Subcutaneous adipose tissue (tissue), 4 donors: Measurements from ENCODE around the gene GRB2. TPM values are rescaled to one million over a fixed set of nuclear protein-coding genes. Genes with fewer than 3 reads are reported as not detected.

Experiments used
- CTCF ChIP-seq: fragments of 450-650 bp; IDR thresholded peaks from one replicate; pipeline ENCODE4 v1.5.1; 2016; ENCODE audit warnings: low read depth, mild to moderate bottlenecking, control low read depth, antibody characterized with exemption, moderate library complexity
- total RNA-seq, 4 donors: library from RNA; depleted of rRNA; stranded (reverse); fragments of >200 nt; gene quantifications; one replicate each; pipeline ENCODE4 v1.1.0, GENCODE V29; 2016

GRB2 gene
- 100 to 1,000 TPM in 2 of 4 donors, 10 to 100 TPM in 2; 69.3 to 133 (median 114) TPM for total RNA-seq

GRCh38 chr17:75405365-75406221 is at the start of gene GRB2:
Gene GRB2, minus strand, starts transcription at chr17:75405678. Its CDS starts 12,050 bp downstream, at chr17:75393628.
- no peak for TF ChIP-seq CTCF

GRCh38 chr17:75454193-75454592 is 48.7 kb upstream of the GRB2 start:
- no peak for TF ChIP-seq CTCF

- no peak for TF ChIP-seq CTCF
Measured at GRCh38 chr17:75450270-75450669, 44.8 kb upstream of the GRB2 start.

GRCh38 chr17:75447951-75448856 is 42.7 kb upstream of the GRB2 start:
- TF ChIP-seq CTCF = no peak

GRCh38 chr17:75445296-75445695 is 39.8 kb upstream of the GRB2 start:
- TF ChIP-seq CTCF = no peak

GRCh38 chr17:75442168-75443103 is 37.0 kb upstream of the GRB2 start:
- no peak for TF ChIP-seq CTCF
